GM19328 (cell line): ENCODE measurements around the gene TMEM39A.

ENCODE experiments used
- ATAC-seq: cut with Tn5 transposase; IDR thresholded peaks from one replicate; pipeline ENCODE4 v1.9.1; 2021; ENCODE audit warnings: mild to moderate bottlenecking, moderate library complexity; ENCODE audit not compliant: unreplicated experiment

TMEM39A gene

DNA sequence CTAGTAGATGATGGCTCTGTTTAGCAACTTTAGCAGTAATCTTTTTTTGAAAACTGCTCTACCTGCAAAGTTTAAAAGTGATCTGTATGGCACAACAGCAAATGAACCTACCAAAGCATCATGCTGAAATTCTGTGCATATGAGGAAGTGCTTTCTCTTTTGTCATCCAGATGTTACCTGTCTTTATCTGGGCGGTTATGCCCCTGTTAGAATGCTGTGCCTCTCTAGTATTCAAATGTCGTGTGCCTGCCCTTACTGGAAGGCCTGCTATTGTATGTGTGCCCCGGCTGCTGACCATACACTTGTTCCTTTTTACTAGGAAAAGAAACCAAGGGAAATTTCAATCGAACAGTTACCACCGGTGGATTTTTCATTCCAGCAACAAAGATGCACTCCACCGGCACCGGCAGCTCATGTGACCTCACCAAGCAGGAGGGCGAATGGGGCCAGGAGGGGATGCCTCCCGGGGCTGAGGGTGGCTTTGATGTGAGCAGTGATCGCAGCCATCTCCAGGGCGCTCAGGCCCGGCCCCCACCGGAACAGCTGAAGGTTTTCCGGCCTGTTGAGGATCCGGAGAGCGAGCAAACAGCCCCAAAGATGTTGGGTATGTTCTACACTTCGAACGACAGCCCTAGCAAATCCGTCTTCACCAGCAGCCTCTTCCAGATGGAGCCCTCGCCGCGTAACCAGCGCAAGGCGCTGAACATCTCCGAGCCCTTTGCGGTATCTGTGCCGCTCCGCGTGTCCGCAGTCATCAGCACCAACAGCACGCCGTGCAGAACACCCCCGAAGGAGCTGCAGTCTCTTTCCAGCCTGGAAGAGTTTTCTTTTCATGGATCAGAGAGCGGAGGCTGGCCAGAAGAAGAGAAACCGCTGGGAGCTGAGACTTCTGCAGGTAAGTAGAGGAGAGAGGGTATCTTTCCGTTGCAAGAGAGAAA lies 61.6 kb downstream of the TMEM39A start:
- no peak for ATAC-seq

DNA sequence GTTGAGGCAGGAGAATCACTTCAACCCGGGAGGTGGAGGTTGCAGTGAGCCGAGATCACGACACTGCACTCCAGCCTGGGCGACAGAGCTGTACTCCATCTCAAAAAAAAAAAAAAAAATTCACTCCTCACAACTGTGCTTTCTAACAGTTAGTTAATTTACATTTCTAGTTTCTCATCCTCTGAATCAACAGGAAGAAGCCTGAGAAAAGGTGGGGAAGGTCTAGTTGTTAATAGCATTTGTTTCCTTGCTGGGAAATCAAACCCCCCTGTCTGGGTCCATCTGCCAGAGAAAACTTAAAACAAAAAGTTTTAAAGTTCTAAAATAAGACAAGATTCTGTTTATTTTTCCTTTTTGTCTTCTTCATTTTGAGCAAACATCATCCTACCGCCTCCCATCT lies 62.3 kb downstream of the TMEM39A start:
- no peak for ATAC-seq

DNA sequence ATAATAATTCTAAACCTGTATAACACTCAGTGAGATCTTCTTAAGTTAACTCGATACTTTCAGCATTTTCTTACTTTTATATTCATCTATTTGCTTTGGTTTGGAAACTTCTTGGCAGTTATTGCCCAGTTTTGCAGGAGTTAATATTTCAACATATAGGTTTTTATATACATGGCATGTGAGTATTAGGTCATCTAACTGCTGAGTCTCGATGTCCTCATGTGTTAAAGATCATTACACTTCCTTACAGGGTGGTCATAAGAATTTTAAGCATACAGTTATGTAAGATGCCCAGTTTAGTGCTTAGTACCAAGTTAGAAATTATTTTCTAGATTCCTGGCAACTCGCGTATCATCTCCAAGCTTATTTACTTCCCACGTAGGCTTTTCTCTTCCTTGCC lies 62.9 kb downstream of the TMEM39A start:
- no peak for ATAC-seq

DNA sequence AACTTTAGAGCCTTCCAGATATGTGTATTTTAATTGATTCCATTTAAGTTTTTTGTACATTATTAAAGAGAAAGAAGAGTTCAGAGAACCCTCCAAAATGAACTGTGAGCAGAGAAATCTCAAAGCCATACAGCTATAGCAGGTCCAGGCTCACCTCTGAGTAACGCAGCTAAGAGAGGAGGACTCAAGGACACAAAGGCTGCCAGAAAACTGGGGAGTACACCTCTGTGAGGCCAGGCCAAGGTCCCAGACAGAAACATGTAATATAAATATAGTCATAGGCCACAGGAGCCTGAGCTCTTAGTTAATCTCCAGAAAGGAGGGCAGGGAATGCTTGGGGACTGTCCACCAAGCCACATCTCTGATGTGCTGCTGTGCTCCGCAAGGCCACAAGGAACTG lies 66.5 kb downstream of the TMEM39A start:
- no peak for ATAC-seq

DNA sequence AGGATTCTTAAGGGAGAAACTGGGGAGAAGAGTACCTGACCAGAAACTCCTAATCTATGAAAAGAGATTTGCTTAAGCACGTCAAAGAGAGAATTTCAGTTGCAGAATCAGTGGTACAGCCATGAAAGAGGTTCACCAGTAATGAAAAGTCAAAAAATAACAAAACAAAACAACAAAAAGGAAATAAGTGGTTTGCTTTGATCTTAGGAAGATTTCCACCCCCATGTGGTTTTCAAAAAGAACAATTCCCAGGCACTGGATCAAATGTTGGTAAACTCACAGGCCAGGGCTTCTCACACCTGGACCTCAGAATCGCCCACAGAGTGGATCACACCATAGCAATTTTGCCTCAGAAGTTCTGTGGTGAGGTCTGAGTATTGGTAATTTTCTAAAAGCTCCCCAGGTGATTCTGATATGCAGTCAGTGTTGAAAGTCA lies 67.5 kb downstream of the TMEM39A start:
- ATAC-seq: peak; percentile 48

DNA sequence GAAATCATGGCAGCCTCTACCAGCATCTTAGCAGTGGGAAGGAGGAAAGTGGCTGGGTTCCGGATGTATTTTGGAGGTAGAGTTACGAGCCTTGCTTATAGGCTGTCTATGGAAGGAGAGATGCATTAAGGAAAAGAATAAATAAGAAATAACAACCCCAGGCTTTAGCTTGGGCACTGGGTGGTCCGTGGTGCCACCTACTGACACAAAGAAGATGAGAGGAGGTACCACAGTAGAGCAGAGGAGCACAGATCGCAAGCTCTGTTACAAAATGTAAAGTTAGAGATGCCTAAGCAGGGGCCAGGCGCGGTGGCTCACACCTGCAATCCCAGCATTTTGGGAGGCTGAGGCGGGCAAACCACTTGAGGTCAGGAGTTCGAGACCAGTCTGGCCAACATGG lies 74.8 kb downstream of the TMEM39A start:
- no peak for ATAC-seq

DNA sequence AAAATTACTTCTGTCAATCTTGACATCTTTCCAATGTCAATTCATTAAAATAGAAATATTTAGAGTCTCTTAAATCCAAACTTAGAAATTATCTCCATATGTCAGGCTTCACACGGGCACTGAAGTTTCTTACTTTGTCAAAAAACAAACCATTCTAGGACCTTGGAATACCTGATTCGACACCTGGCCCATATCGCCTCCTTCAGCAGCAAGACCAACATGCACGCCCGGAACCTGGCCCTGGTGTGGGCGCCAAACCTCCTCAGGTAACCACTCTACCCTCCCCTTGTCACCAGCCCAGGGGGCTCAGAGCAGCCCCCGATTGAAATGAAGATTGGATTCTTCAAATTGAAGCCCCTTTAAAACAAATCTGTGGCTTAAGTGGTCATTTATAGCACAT lies 81.3 kb downstream of the TMEM39A start:
- ATAC-seq: no peak

DNA sequence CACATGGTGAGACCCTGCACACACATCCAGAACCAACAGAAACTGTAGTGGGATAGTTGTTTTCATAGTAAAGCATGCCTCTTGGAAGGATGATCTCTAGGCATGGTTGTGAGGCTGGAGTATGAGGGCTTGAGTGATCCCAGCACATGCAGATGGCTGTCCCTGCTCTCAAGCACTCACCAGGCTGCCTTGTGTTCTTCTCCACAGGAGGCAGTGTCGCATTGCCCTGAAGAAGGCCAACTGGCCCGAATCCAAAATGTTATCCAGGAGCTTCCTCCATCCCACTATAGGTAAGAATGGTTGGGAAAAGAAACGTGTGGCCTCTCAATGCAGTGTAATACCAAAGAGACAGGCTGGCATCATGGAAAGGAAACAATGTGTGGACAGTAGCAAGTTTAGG lies 82.7 kb downstream of the TMEM39A start:
- no peak for ATAC-seq
